Fibroblast of upper back skin (primary cell): ENCODE data around the gene SPRED3.
"Not testable (repeated sequence)": the region's sequence is repeated elsewhere in the genome, so short reads cannot be mapped to it uniquely, and the experiment has no call there.

Experiments
- DNase-seq: peaks from one replicate; pipeline ENCODE4 v3.0.0-alpha.2; 2013

SPRED3 gene, protein sequence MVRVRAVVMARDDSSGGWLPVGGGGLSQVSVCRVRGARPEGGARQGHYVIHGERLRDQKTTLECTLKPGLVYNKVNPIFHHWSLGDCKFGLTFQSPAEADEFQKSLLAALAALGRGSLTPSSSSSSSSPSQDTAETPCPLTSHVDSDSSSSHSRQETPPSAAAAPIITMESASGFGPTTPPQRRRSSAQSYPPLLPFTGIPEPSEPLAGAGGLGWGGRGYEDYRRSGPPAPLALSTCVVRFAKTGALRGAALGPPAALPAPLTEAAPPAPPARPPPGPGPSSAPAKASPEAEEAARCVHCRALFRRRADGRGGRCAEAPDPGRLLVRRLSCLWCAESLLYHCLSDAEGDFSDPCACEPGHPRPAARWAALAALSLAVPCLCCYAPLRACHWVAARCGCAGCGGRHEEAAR

DNA sequence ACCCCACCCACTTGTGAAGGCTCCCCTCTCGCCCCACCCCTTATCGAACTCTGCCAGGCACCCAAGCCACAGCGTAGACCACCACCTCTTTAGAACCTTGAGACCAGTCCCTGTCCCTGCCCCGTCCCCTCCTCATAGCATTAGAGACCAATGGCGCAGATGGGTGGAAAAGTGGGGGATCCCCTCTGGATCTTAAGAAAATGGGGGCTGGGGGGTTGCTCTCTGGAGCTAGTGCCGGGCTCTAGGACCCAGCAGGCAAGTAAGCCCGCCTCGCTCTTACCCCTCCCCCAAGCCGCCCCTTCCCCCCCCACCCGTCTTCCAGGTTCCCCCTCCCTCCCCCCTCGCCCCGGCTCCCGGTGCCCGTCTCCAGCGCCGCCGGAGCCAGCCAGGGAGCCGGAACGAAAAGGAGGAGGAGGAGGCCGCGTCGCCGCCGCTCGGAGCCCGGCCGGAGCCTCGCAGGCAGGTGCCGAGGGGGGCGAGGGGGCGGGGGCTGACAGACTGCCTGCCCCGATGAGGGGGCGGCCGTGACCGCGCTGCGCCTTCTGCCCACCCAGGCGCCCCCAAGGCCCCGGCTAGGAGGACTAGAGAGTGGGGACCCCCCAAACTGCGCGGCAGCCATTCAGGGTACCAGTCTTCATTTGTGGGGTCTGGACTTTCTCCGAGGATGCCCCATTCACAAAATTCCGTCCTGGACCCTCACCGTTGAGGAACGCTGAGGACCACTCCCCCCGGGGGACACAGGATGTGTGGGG, at the start of gene SPRED3:
SPRED3 (plus strand) TSS at position 349 of the 752 bp plus-strand sequence. CDS start 1,606 bp downstream, outside the sequence.
- peak; percentile 59 for DNase-seq

DNA sequence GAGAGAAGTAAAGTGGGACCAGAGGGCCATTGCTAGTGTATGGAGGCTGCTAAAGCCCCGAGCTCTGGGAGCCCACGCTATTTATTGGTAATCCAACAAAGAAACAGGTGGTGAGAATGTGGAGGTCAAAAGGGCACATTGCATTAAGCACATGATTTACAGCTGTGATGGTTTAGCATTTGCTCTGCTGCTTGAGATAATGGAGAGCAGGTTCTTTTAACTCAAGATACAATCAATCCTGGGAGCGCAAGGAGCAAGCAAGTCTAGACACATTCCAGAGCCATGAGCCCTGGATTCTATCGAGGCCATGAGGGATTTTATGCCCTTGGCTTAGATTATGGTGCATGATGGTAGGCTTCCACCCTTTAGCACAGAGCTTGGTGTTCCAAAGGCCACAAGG, 49.5 kb upstream of the SPRED3 start:
- peak; percentile 29 for DNase-seq

DNA sequence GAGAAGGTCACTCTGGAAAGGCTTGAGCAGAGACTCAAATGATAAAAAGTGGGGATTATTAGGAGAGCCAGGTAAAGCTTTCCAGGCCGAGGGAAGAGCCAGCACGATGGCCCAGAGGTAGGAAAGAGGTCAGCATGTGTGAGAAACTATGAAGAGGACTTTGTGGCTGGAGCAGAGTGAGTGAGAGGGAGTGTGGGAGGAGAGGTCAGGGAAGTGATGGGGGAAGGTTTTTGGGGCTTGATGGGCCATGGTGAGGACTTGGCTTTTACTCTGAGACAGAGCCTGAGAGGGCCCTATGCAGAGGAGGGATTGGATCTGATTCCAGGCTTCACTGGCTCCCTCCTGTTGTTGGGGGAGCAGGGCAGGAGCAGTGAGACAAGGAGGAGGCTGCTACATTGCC, 47.6 kb upstream of the SPRED3 start:
- no peak for DNase-seq

DNA sequence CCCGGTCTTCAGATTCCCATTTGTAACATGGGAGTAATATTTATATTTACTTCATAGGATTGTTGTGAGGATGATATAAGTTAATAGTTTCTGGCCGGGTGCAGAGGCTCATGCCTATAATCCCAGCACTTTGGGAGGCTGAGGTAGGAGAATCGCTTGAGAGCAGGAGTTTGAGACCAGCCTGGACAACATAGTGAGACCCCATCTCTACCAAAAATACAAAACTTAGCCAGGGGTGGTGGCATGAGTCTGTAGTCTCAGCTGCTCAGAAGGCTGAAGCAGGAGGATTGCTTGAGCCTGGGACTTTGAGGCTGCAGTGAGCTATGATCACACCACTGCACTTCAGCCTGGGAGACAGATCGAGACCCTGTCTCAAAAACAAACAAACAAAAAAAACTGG, 41.7 kb upstream of the SPRED3 start:
- DNase-seq: no peak

DNA sequence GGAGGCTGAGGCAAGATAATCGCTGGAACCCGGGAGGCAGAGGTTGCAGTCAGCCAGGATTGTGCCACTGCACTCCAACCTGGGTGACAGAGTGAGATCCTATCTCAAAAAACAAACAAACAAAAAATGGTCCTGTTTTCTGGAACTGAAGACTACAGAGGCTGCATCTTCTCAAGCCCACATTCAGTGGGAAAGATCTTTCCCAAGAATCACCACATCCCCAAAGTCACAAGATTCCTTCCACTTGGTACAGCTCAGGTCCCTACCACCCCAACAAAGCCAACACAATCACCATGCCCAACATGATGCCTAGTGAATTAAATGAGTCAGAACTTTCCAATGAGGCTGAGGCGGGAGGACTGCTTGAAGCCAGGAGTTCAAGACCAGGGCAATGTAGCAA, 37.6 kb upstream of the SPRED3 start:
- DNase-seq: no peak

DNA sequence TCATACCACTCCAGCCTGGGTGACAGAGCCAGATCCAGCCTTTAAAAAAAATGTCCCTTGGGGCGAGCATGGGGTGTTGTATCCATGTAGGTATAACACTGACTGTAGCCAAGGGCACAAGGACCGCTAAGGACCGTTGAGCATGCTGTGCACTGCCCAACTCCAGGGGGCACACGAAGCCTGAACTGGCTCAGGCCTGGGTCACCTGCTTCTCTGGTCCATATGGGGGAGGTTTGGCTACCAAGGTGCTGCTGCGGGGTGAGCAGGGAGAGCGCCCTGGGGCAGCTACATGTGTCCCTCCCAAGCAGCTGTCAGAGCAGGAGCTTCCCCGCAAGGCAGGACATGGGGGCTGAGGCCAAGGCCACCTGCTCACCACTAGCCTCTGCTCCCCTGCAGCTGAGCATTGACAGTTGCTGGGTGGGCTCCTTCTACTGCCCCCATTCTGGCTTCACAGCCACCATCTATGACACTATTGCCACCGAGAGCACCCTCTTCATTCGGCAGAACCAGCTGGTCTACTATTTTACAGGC, 36.6 kb upstream of the SPRED3 start:
- DNase-seq: no peak

DNA sequence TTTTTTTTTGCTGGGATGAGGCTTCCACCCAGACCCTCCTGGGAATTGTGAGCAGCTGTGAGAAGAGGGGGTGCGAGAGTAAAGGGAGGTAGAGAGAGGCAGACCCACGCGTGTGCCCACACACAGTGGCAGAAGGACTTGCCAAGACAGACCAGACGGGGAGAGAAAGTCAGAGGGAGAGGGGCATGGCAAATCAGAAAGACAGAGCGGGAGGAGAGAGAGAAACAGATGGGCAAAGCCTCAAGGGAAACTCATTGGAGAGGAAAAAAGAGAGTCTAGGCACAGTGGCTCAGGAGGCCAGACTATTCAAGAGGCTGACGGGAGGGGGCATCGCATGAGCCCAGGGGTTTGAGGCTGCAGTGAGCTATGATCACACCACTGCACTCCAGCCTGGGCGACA, 35.9 kb upstream of the SPRED3 start:
- no peak for DNase-seq

DNA sequence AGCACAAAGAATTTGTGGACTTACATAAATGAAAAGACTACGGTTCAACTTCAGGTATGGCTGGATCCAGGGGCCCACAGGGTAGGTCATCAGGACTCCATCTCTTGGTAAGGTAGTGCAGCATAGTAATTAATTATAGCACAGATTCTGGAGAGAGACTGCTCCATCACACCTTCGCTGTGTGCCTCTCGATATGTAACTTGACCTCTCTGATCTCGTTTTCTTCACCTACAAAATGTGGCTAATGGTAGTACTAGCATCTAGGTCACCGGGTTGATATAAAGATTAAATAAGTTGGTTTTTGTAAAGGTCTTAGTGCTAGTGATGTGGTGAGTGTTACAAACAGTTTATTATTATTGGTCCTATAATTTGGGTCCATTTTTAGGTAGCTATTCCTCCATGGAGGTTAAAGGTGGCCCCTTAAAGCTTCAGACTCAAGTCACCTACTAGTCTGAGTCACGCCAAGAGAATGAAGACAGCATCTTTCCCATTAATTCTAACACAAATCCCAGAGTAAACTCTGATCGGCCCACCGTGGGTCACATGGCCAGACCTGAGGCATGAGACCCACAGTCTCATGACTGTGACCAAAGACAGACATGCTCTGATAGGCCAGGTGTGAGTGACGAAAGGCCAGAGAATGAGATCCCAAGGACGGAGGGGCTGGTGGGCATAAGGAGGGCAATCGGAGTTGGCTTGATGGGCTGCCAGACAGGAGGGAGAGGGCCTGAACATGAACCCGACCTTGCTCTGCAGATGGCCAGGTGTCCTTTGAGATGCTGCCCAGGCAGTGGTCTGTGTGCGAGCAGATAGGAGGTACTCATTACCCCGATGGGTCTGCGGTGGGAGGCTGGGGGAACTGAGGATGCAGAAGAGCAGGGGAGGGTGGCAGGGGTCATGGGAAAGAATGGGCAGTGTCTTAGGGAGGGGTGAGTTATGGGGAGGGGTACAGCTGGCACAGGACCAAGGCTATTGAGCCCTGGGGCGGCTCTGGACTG, 32.5 kb upstream of the SPRED3 start:
- no peak for DNase-seq

DNA sequence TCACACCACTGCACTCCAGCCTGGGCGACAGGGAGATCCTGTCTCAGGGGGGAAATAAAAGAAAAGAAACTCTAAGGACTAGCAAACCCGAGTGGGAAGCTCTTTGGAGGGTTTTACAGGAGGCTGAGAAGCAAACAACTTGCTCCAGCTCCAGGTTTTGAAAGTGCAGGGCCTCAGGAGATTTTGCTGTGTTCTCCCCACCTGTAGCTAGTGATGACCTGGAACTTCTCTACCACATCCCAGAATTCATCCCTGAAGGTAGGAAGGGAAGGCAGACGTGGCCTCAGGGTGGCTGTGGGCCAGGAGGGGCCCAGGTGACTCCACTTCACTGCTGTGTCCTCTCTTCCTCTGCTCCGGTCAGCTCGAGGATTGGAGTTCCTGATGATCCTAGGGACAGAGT, 30.4 kb upstream of the SPRED3 start:
- no peak for DNase-seq

DNA sequence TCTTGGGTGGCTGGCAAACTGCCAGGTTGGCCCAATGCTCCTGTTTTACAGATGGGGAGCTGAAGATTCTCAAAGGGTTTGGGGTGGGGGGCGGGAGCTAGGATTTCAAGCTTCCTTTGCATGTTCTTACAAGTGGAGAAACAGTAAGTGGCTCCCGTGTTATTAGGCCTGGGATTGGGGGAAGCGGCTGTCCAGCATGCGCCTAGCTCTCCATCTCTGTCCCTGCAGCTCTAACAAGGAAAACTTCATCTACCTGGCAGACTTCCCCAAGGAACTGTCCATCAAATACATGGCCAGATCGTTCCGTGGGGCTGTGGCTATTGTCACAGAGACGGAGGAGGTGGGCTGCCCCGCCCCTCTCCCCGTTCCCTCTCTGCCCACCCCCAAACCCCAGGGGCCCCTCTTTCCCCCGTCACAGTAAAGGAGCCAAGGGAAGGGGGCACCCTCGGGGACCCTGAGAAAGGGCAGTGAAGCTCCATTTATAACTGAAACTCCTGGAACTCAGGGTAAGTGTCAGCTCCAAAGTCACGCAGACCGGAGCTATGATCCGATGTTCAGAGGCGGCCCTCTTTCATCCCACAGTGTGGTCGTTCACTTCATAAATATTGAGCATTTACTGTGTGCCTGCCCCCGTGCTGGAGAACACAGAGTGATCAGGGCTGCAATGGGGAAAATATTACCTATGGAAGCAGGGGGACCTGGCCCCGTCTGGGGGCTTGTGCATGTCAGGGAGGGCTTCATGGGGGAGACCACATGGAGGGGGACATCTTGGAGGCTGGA, 29.1 kb upstream of the SPRED3 start:
- DNase-seq: no peak

DNA sequence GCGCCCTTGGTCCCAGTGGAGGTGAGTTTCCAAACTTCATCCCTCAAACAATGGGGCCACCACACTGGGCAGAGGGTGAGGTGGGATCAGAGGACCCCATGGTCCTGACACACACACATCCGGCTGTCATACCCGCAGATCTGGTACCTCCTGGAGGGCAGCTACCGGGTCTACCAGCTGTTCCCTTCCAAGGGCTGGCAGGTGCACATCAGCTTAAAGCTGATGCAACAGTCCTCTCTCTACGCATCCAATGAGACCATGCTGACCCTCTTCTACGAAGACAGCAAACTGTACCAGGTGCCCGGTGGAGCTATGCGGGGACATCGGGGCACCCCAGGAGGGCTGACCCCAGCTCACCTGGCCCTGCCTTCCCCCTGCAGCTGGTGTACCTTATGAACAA, 28.1 kb upstream of the SPRED3 start:
- no peak for DNase-seq

DNA sequence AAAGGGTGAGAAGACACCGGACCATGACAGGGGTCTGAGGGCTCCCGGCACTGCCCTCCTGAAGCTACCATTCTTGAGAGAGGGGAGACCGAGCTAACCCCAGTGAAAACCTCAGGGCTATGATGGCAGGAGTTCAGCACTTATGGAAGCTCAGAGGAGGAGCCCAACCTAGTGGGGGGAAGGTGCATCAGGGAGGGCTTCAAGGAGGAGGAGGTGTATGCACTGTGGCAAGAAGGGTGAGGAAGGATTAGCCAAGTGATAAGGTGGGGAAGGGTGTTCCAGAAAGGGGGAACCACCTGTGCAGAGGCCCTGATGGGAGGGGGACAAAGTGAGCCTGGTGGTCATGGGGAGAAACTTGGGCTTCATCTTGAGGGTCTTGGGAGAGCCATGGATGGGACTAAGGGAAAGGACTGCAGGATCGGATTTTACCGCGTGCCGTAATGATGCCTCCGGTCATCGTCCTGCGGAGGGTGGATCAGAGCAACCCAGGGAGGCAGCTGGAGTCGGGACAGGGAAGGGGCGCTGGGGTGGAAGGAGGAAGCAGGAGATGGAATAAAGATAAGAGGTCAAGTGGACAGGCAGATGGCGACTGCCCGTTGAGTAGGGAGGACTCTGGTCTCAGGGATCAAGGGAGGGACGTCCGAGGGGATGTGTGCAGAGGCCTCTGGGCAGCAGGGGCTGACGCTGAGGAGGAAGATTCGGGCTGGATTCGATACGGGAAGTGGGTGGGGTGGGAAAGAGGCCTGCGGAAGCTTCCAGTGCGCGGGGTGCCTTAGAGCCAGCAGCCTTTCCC, 27.5 kb upstream of the SPRED3 start:
- DNase-seq: no peak

DNA sequence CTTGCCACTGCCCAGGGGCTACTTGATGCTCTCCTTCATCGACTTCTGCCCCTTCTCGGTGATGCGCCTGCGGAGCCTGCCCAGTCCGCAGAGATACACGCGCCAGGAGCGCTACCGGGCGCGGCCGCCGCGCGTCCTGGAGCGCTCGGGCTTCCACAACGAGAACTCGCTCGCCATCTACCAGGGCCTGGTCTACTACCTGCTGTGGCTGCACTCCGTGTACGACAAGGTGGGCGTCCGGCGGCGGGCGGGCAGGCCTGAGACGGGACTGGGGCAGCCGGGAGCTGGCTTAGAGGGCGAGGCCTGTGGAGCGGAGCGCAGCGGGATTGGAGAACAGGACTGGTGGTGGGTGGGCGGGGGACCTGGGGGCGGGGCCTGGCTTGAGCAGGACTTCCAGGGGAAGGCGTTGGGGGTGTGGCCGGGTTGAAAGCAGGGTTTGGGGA, 26.8 kb upstream of the SPRED3 start:
- peak; percentile 53 for DNase-seq

DNA sequence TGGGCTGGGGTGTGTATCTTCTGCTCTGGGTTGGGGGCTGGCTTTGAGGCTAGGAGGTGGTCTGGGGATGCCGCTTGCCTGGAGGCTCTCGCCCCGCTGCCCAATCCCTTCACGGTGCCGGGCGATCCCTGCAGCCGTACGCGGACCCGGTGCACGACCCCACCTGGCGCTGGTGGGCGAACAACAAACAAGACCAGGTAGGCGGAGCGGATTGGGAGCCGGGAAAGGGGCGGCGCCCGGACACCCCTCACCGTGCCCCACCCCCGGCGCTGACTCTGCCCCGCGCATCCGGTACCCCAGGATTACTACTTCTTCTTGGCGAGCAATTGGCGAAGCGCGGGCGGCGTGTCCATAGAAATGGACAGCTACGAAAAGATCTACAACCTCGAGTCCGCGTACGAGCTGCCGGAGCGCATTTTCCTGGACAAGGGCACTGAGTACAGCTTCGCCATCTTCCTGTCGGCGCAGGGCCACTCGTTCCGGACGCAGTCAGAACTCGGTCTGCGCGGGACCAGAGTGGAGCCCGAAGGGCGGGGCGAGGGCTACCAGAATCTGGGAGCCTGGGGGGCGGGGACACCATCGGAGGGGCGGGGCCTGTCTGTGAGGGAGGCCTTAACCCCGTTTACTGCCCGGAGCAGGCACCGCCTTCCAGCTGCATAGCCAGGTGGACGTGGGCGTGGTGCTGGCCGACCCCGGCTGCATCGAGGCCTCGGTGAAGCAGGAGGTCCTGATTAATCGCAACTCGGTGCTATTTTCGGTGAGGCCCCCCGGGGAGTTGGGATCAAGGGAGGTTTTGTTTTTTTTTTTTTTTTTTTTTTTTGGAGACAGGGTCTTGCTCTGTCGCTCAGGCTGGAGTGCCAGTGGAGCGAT, 26.2 kb upstream of the SPRED3 start:
- DNase-seq: peak; percentile 28

DNA sequence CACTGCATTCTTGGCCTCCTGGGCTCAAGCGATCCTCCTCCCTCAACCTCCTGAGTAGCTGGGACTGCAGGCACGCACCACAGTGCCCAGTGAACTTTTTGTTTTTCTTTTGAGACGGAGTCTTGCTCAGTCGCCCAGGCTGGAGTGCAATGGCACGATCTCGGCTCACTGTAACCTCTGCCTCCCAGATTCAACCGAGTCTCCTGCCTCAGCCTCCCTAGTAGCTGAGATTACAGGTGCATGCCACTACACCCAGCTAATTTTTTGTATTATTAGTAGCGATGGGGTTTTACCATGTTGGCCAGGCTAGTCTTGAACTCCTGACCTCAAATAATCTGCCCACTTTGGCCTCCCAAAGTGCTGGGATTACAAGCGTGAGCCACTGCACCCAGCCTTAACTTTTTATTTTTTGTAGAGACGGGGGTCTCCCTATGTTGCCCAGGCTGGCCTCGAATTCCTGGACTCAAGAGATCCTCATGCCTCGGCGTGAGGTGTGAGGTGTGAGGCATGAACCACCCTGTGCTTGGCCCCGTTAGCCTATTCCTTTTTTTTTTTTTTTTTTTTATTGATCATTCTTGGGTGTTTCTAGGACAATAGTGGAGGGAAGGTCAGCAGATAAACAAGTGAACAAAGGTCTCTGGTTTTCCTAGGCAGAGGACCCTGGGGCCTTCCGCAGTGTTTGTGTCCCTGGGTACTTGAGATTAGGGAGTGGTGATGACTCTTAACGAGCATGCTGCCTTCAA, 25.4 kb upstream of the SPRED3 start:
- not testable (repeated sequence) for DNase-seq

DNA sequence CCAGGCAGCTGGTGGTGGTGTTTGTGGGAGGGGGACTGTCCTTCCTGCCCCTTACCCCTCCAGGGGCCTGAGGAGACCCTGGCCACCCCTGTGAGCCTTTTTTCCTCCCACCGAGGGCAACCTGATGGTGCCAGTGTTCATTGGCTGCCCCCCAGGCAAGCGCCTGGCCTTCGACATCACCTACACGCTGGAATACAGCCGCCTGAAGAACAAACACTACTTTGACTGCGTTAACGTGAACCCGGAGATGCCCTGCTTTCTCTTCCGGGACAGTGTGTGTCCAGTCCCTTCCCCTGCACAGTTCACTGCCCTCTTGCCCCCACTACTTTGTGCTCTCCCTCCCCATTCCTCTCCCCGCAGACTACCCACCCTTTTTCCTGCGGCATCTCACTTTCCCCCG, 21.5 kb upstream of the SPRED3 start:
- no peak for DNase-seq

DNA sequence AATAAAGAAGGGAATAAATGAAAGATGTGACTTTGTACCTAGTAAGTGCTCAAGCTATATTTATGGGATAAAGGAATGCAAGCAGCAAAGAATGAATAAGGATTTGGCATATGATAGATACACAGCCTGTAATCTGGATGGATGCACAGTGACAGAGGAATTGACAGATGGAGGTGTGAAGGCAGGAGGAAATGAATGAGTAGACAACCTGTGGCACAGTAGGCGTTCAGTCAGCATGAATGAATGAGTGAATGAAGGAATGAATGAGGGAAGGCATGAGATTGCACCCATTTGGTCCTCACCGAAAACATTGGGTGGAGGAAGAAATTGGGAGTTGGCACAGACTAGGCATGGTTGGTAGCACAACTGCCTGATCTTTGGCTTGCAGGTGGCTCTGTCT, 18.9 kb upstream of the SPRED3 start:
- DNase-seq: no peak

DNA sequence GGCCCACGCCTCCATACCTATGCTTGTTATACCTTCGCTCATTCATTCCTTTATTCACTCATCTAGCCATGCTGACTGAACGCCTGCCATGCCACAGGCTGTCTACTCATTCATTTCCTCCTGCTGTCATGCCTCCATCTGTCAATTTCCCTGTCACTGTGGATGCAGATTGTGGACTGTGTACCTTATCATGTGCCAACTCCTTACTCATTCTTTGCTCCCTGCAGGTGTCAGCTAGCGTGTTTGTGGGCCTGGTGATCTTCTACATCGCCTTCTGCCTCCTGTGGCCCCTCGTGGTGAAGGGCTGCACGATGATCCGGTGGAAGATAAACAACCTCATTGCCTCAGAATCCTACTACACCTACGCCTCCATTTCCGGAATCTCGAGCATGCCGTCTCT, 18.2 kb upstream of the SPRED3 start:
- no peak for DNase-seq

DNA sequence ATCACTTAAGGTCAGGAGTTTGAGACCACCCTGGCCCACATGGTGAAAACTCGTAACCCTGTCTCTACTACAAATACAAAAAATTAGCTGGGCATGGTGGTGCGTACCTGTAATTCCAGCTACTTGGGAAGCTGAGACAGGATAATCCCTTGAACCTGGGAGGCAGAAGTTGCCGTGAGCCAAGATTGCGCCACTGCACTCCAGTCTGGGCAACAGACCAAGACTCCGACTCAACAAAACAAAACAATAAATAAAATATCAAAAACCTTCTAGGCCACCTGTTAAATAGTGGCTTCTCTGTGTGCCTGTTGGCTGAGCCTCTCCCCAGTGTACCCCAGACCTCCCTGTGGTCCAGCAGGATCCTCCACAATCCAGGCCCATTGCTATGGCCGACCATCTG, 17.4 kb upstream of the SPRED3 start:
- no peak for DNase-seq
